IPS DF 6.9 (cell line): ENCODE data around the gene HOMER2.
"Not testable (repeated sequence)": the region's sequence is repeated elsewhere in the genome, so short reads cannot be mapped to it uniquely, and the experiment has no call there.

Source experiments
- DNase-seq: peaks from one replicate; pipeline ENCODE4 v3.0.0-alpha.2; 2013; ENCODE audit warnings: low read depth, low spot score
- H3K27ac ChIP-seq: one replicate; pipeline ENCODE4 v1.5.1; 2013; ENCODE audit warnings: low read length, control low read depth
- H3K27me3 ChIP-seq: 2 replicates; pipeline ENCODE4 v1.6.1; 2013; ENCODE audit warnings: mild to moderate bottlenecking, low read length; ENCODE audit not compliant: control insufficient read depth, insufficient read depth
- H3K36me3 ChIP-seq: 2 replicates; pipeline ENCODE4 v1.6.1; 2013; ENCODE audit warnings: low read length; ENCODE audit not compliant: control insufficient read depth, insufficient read depth
- H3K4me1 ChIP-seq: 2 replicates; pipeline ENCODE4 v1.6.1; 2013; ENCODE audit warnings: low read length; ENCODE audit not compliant: control insufficient read depth, insufficient read depth
- H3K4me3 ChIP-seq: 2 replicates; pipeline ENCODE4 v1.5.1; 2013; ENCODE audit warnings: mild to moderate bottlenecking, low read length
- H3K9me3 ChIP-seq: 2 replicates; pipeline ENCODE4 v1.6.1; 2013; ENCODE audit warnings: low read length, inconsistent platforms; ENCODE audit not compliant: control insufficient read depth, insufficient read depth
- WGBS: extraction: QIAGEN DNeasy Blood & Tissue Kit; methylation state at CpG from one replicate; pipeline ENCODE4 v1.1.7; 2013; ENCODE audit warnings: mixed read lengths, missing lambda C conversion rate; ENCODE audit not compliant: insufficient read length, insufficient coverage; 5-methylcytosine and 5-hydroxymethylcytosine counted together

Gene HOMER2

GRCh38 chr15:82835391-82835917 is 117.1 kb downstream of the HOMER2 start:
- peaks cover 2% of the 10 kb centered on the region; the same call in 1 of the 2 replicates for H3K36me3 ChIP-seq

GRCh38 chr15:82833362-82833682 is 119.2 kb downstream of the HOMER2 start:
- Histone ChIP-seq H3K4me3 (no peak overlapping the region), H3K4me1 (no peaks in the 10 kb centered on the region), H3K36me3 (peaks cover 2% of the 10 kb centered on the region; the same call in 1 of the 2 replicates), H3K27me3 (no peaks in the 10 kb centered on the region), H3K9me3 (no peaks in the 10 kb centered on the region), H3K27ac (no peak overlapping the region)
- whole genome bisulfite sequencing: no CpG with 5 or more reads among the region's 4 CpGs
- no peak for DNase-seq

More at GRCh38 chr15:82835391-82835917, 117.1 kb downstream of the HOMER2 start:
- no peak for DNase-seq
- Histone ChIP-seq H3K27me3 (no peaks in the 10 kb centered on the region), H3K4me3 (no peak overlapping the region), H3K9me3 (no peaks in the 10 kb centered on the region), H3K27ac (no peak overlapping the region), H3K4me1 (no peaks in the 10 kb centered on the region)
- no CpG with 5 or more reads among the region's 7 CpGs for WGBS

- no peak overlapping the region for H3K27ac ChIP-seq
- no peaks in the 10 kb centered on the region for H3K27me3 ChIP-seq
- no CpG with 5 or more reads among the region's 13 CpGs for WGBS
- H3K36me3 ChIP-seq: peaks cover 2% of the 10 kb centered on the region; the same call in 1 of the 2 replicates
- no peak overlapping the region for H3K4me3 ChIP-seq
- H3K9me3 ChIP-seq: no peaks in the 10 kb centered on the region
- no peak for DNase-seq
- no peaks in the 10 kb centered on the region for H3K4me1 ChIP-seq
Measured at GRCh38 chr15:82832601-82833361, 119.7 kb downstream of the HOMER2 start.

GRCh38 chr15:82831894-82832600 is 120.5 kb downstream of the HOMER2 start:
- no peaks in the 10 kb centered on the region for H3K9me3 ChIP-seq
- WGBS: no CpG with 5 or more reads among the region's 5 CpGs
- DNase-seq: no peak
- no peaks in the 10 kb centered on the region for H3K4me1 ChIP-seq
- H3K36me3 ChIP-seq: peaks cover 2% of the 10 kb centered on the region; the same call in 1 of the 2 replicates
- no peaks in the 10 kb centered on the region for H3K27me3 ChIP-seq
- H3K27ac ChIP-seq: no peak overlapping the region
- H3K4me3 ChIP-seq: no peak overlapping the region

GRCh38 chr15:82830427-82831173 is 121.9 kb downstream of the HOMER2 start:
- H3K27me3 ChIP-seq: no peaks in the 10 kb centered on the region
- WGBS: no CpG with 5 or more reads among the region's 18 CpGs
- no peak for DNase-seq
- no peak overlapping the region for H3K4me3 ChIP-seq
- H3K9me3 ChIP-seq: no peaks in the 10 kb centered on the region
- no peaks in the 10 kb centered on the region for H3K4me1 ChIP-seq
- peaks cover 2% of the 10 kb centered on the region; the same call in 1 of the 2 replicates for H3K36me3 ChIP-seq
- H3K27ac ChIP-seq: no peak overlapping the region

- no peaks in the 10 kb centered on the region for H3K27me3 ChIP-seq
- WGBS: no CpG with 5 or more reads among the region's 4 CpGs
- no peak overlapping the region for H3K4me3 ChIP-seq
- no peaks in the 10 kb centered on the region for H3K9me3 ChIP-seq
- H3K4me1 ChIP-seq: no peaks in the 10 kb centered on the region
- DNase-seq: no peak
- no peak overlapping the region for H3K27ac ChIP-seq
- H3K36me3 ChIP-seq: peaks cover 2% of the 10 kb centered on the region; the same call in 1 of the 2 replicates
Measured at GRCh38 chr15:82829234-82829633, 123.3 kb downstream of the HOMER2 start.

GRCh38 chr15:82828075-82828474 is 124.4 kb downstream of the HOMER2 start:
- no peak overlapping the region for H3K4me3 ChIP-seq
- DNase-seq: no peak
- no peaks in the 10 kb centered on the region for H3K9me3 ChIP-seq
- no peaks in the 10 kb centered on the region for H3K4me1 ChIP-seq
- H3K27ac ChIP-seq: no peak overlapping the region
- H3K36me3 ChIP-seq: peaks cover under 1% of the 10 kb centered on the region; the same call in 1 of the 2 replicates
- WGBS: no CpG with 5 or more reads among the region's 1 CpG
- H3K27me3 ChIP-seq: no peaks in the 10 kb centered on the region

- no peaks in the 10 kb centered on the region for H3K27me3 ChIP-seq
- no peaks in the 10 kb centered on the region for H3K9me3 ChIP-seq
- WGBS: no CpG with 5 or more reads among the region's 5 CpGs
- no peak overlapping the region for H3K27ac ChIP-seq
- no peak overlapping the region for H3K4me3 ChIP-seq
- no peaks in the 10 kb centered on the region for H3K4me1 ChIP-seq
- DNase-seq: no peak
- peaks cover 2% of the 10 kb centered on the region; the same call in 1 of the 2 replicates for H3K36me3 ChIP-seq
Measured at GRCh38 chr15:82823049-82823448, 129.5 kb downstream of the HOMER2 start.

GRCh38 chr15:82821851-82822250 is 130.7 kb downstream of the HOMER2 start:
- H3K9me3 ChIP-seq, H3K27ac ChIP-seq, H3K4me3 ChIP-seq, DNase-seq, H3K4me1 ChIP-seq, H3K27me3 ChIP-seq, H3K36me3 ChIP-seq: not testable (repeated sequence)

- not testable (repeated sequence) for H3K4me3 ChIP-seq, H3K27me3 ChIP-seq, H3K36me3 ChIP-seq, DNase-seq, H3K4me1 ChIP-seq, H3K27ac ChIP-seq, H3K9me3 ChIP-seq
- no CpG with 5 or more reads among the region's 3 CpGs for WGBS
Measured at GRCh38 chr15:82821396-82821795, 131.1 kb downstream of the HOMER2 start.
